ENCODE measurements around the gene PNLIPRP2. TPM values are rescaled to one million over a fixed set of nuclear protein-coding genes. Genes with fewer than 3 reads are reported as not detected.

PNLIPRP2 gene
- total and polyA plus RNA-seq, 2 experiments from 2014 or later: not detected

- no peak overlapping the region for H3K4me3 ChIP-seq
- no peaks in the 10 kb centered on the region for H3K9me2 ChIP-seq (ENCODE audit: insufficient read depth)
- no peaks in the 10 kb centered on the region for H4K20me1 ChIP-seq (ENCODE audit: insufficient read depth)
- no peak for DNase-seq
- H3K27me3 ChIP-seq (replicated peaks; ENCODE audit: insufficient read depth): no peaks in the 10 kb centered on the region; the same call in 1 of the 2 replicates
- no peaks in the 10 kb centered on the region for H3K9me3 ChIP-seq (ENCODE audit: low read depth)
- no peaks in the 10 kb centered on the region for H3K4me1 ChIP-seq (ENCODE audit: insufficient read depth)
- H3F3A ChIP-seq (ENCODE audit: insufficient read depth): no peaks in the 10 kb centered on the region
- no peaks in the 10 kb centered on the region for H3K36me3 ChIP-seq (ENCODE audit: low read depth)
- H2AFZ ChIP-seq: no peak overlapping the region
- no peak for TF ChIP-seq EZH2 (IDR thresholded peaks at IDR 0.05; ENCODE audit: insufficient read depth, poor library complexity, severe bottlenecking)
- no peak for TF ChIP-seq EZH2phosphoT487 (IDR thresholded peaks at IDR 0.05; ENCODE audit: insufficient read depth, low read depth)
- H3K4me2 ChIP-seq (ENCODE audit: unreplicated experiment): no peak overlapping the region
- WGBS, 2 experiments (ENCODE audit: low coverage in 1 of 2, low lambda C conversion rate in 2 of 2, missing lambda C conversion rate in 2 of 2): 14 to 17% methylated on average over 2 of the region's 2 CpGs
- no peak overlapping the region for H3K9ac ChIP-seq
- H3K79me2 ChIP-seq (ENCODE audit: insufficient read depth): no peaks in the 10 kb centered on the region
- in situ Hi-C loops (cut with MboI): no loop called here
- H3K27ac ChIP-seq: no peak overlapping the region
Observed at GRCh38 chr10:116589926-116590325, 30.8 kb upstream of the PNLIPRP2 start.

GRCh38 chr10:116590590-116591444, 29.9 kb upstream of the PNLIPRP2 start, which contains the start of gene PNLIPRP1:
TSS of gene PNLIPRP1 (plus strand) at chr10:116590959. CDS start at chr10:116591130, 171 bp downstream.
- no peaks in the 10 kb centered on the region for H3K9me3 ChIP-seq (ENCODE audit: low read depth)
- H3K9me2 ChIP-seq (ENCODE audit: insufficient read depth): no peaks in the 10 kb centered on the region
- in situ Hi-C loops (cut with MboI): no loop called here
- H3K9ac ChIP-seq: no peak within 1 kb of the TSS
- WGBS, 2 experiments (ENCODE audit: low coverage in 1 of 2, low lambda C conversion rate in 2 of 2, missing lambda C conversion rate in 2 of 2): 28 to 32% methylated on average over 9 of the region's 9 CpGs
- H3K27me3 ChIP-seq (replicated peaks; ENCODE audit: insufficient read depth): no peaks in the 10 kb centered on the region; the same call in 1 of the 2 replicates
- no peak within 1 kb of the TSS for H2AFZ ChIP-seq
- no peaks in the 10 kb centered on the region for H3K79me2 ChIP-seq (ENCODE audit: insufficient read depth)
- H3K4me3 ChIP-seq: no peak within 1 kb of the TSS
- no peaks in the 10 kb centered on the region for H3K4me1 ChIP-seq (ENCODE audit: insufficient read depth)
- no peak within 1 kb of the TSS for H3K27ac ChIP-seq
- DNase-seq: no peak
- no peaks in the 10 kb centered on the region for H3K36me3 ChIP-seq (ENCODE audit: low read depth)
- no peak within 1 kb of the TSS for H3K4me2 ChIP-seq (ENCODE audit: unreplicated experiment)
- H3F3A ChIP-seq (ENCODE audit: insufficient read depth): no peaks in the 10 kb centered on the region
- H4K20me1 ChIP-seq (ENCODE audit: insufficient read depth): no peaks in the 10 kb centered on the region
- TF ChIP-seq EZH2 (IDR thresholded peaks at IDR 0.05; ENCODE audit: insufficient read depth, poor library complexity, severe bottlenecking): no peak
- no peak for TF ChIP-seq EZH2phosphoT487 (IDR thresholded peaks at IDR 0.05; ENCODE audit: insufficient read depth, low read depth)

- in situ Hi-C loops (cut with MboI): no loop called here
- H3K79me2 ChIP-seq (ENCODE audit: insufficient read depth): no peaks in the 10 kb centered on the region
- TF ChIP-seq EZH2phosphoT487 (IDR thresholded peaks at IDR 0.05; ENCODE audit: insufficient read depth, low read depth) (no peak), EZH2 (IDR thresholded peaks at IDR 0.05; ENCODE audit: insufficient read depth, poor library complexity, severe bottlenecking) (no peak)
Observed at GRCh38 chr10:116593139-116593740, 27.5 kb upstream of the PNLIPRP2 start.

GRCh38 chr10:116594525-116595035, 26.2 kb upstream of the PNLIPRP2 start:
- H3K79me2 ChIP-seq (ENCODE audit: insufficient read depth): no peaks in the 10 kb centered on the region
- 26 to 34% methylated on average over 7 of the region's 7 CpGs for WGBS, 2 experiments (ENCODE audit: low coverage in 1 of 2, low lambda C conversion rate in 2 of 2, missing lambda C conversion rate in 2 of 2)
- H2AFZ ChIP-seq: no peak overlapping the region
- DNase-seq: no peak
- no peaks in the 10 kb centered on the region for H4K20me1 ChIP-seq (ENCODE audit: insufficient read depth)
- in situ Hi-C loops (cut with MboI): no loop called here
- H3K9me3 ChIP-seq (ENCODE audit: low read depth): no peaks in the 10 kb centered on the region
- no peaks in the 10 kb centered on the region for H3K4me1 ChIP-seq (ENCODE audit: insufficient read depth)
- no peaks in the 10 kb centered on the region for H3K36me3 ChIP-seq (ENCODE audit: low read depth)
- H3F3A ChIP-seq (ENCODE audit: insufficient read depth): no peaks in the 10 kb centered on the region
- no peak overlapping the region for H3K27ac ChIP-seq
- no peak overlapping the region for H3K4me2 ChIP-seq (ENCODE audit: unreplicated experiment)
- H3K4me3 ChIP-seq: no peak overlapping the region
- H3K9me2 ChIP-seq (ENCODE audit: insufficient read depth): no peaks in the 10 kb centered on the region
- no peak for TF ChIP-seq EZH2phosphoT487 (IDR thresholded peaks at IDR 0.05; ENCODE audit: insufficient read depth, low read depth)
- TF ChIP-seq EZH2 (IDR thresholded peaks at IDR 0.05; ENCODE audit: insufficient read depth, poor library complexity, severe bottlenecking): no peak
- no peaks in the 10 kb centered on the region; the same call in 1 of the 2 replicates for H3K27me3 ChIP-seq (replicated peaks; ENCODE audit: insufficient read depth)
- no peak overlapping the region for H3K9ac ChIP-seq

More at GRCh38 chr10:116593139-116593740, 27.5 kb upstream of the PNLIPRP2 start:
- H3K4me2 ChIP-seq (ENCODE audit: unreplicated experiment): no peak overlapping the region
- DNase-seq: no peak
- H3F3A ChIP-seq (ENCODE audit: insufficient read depth): no peaks in the 10 kb centered on the region
- H4K20me1 ChIP-seq (ENCODE audit: insufficient read depth): no peaks in the 10 kb centered on the region
- H3K4me3 ChIP-seq: no peak overlapping the region
- H3K9ac ChIP-seq: no peak overlapping the region
- H3K9me2 ChIP-seq (ENCODE audit: insufficient read depth): no peaks in the 10 kb centered on the region
- no peak overlapping the region for H2AFZ ChIP-seq
- no peaks in the 10 kb centered on the region for H3K9me3 ChIP-seq (ENCODE audit: low read depth)
- WGBS, 2 experiments (ENCODE audit: low coverage in 1 of 2, low lambda C conversion rate in 2 of 2, missing lambda C conversion rate in 2 of 2): 49 to 54% methylated on average over 5 of the region's 5 CpGs
- H3K27ac ChIP-seq: no peak overlapping the region
- no peaks in the 10 kb centered on the region for H3K4me1 ChIP-seq (ENCODE audit: insufficient read depth)
- no peaks in the 10 kb centered on the region for H3K36me3 ChIP-seq (ENCODE audit: low read depth)
- no peaks in the 10 kb centered on the region; the same call in 1 of the 2 replicates for H3K27me3 ChIP-seq (replicated peaks; ENCODE audit: insufficient read depth)

Data from GM23248 (cell line).